ENCODE data around the gene FAT3.

FAT3 gene

GRCh38 chr11:92211576-92212167 is 12.9 kb upstream of the FAT3 start:
- no peak overlapping the region for H3K4me3 ChIP-seq (ENCODE audit: low read depth, low read length)

GRCh38 chr11:92212530-92212929 is 12.1 kb upstream of the FAT3 start:
- H3K4me1 ChIP-seq (ENCODE audit: control insufficient read depth, insufficient read depth, low read length, unreplicated experiment) = no peaks in the 10 kb centered on the region
- H3K27me3 ChIP-seq (ENCODE audit: insufficient read depth, low read length) = peaks cover 7% of the 10 kb centered on the region; the same call in 1 of the 2 replicates
- no peak overlapping the region for H2AFZ ChIP-seq (ENCODE audit: low read length, unreplicated experiment)

More at GRCh38 chr11:92211576-92212167, 12.9 kb upstream of the FAT3 start:
- no peaks in the 10 kb centered on the region for H3K36me3 ChIP-seq (ENCODE audit: insufficient read depth, low read length)
- H3K27ac ChIP-seq (ENCODE audit: low read depth, low read length) = no peak overlapping the region
- H3K79me2 ChIP-seq (ENCODE audit: control insufficient read depth, insufficient read depth, low read length, unreplicated experiment) = no peaks in the 10 kb centered on the region
- H3K4me1 ChIP-seq (ENCODE audit: control insufficient read depth, insufficient read depth, low read length, unreplicated experiment) = no peaks in the 10 kb centered on the region
- H2AFZ ChIP-seq (ENCODE audit: low read length, unreplicated experiment) = no peak overlapping the region
- H3K27me3 ChIP-seq (ENCODE audit: insufficient read depth, low read length) = peaks cover 7% of the 10 kb centered on the region; the same call in 1 of the 2 replicates

DNA sequence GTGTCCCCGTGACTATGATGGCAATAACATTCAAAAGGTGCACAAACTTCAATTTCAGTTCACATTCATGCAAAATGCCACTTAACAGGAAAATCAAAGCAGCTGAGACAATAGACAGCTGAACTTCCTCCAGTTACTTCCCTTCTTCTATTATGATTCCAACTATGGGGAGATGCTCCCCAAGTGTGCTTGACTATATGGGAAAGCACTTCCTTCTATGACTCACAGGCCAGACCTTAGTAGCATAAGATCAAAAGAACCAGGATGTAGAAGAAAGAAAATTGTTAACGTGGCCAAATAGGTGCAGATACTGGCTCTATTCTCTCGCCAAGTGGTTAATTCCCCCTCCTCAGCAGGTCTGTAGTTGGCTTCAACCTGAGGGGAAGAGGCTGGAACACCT is 7.8 kb upstream of the FAT3 start:
- Histone ChIP-seq H3K79me2 (ENCODE audit: control insufficient read depth, insufficient read depth, low read length, unreplicated experiment) (no peaks in the 10 kb centered on the region), H2AFZ (ENCODE audit: low read length, unreplicated experiment) (no peak overlapping the region), H3K27me3 (ENCODE audit: insufficient read depth, low read length) (peaks cover 15% of the 10 kb centered on the region), H3K27ac (ENCODE audit: low read depth, low read length) (no peak overlapping the region), H3K36me3 (ENCODE audit: insufficient read depth, low read length) (no peaks in the 10 kb centered on the region), H3K4me3 (ENCODE audit: low read depth, low read length) (no peak overlapping the region), H3K4me1 (ENCODE audit: control insufficient read depth, insufficient read depth, low read length, unreplicated experiment) (no peaks in the 10 kb centered on the region)

More at GRCh38 chr11:92212530-92212929, 12.1 kb upstream of the FAT3 start:
- Histone ChIP-seq H3K4me3 (ENCODE audit: low read depth, low read length) (no peak overlapping the region), H3K27ac (ENCODE audit: low read depth, low read length) (no peak overlapping the region), H3K79me2 (ENCODE audit: control insufficient read depth, insufficient read depth, low read length, unreplicated experiment) (no peaks in the 10 kb centered on the region), H3K36me3 (ENCODE audit: insufficient read depth, low read length) (no peaks in the 10 kb centered on the region)

DNA sequence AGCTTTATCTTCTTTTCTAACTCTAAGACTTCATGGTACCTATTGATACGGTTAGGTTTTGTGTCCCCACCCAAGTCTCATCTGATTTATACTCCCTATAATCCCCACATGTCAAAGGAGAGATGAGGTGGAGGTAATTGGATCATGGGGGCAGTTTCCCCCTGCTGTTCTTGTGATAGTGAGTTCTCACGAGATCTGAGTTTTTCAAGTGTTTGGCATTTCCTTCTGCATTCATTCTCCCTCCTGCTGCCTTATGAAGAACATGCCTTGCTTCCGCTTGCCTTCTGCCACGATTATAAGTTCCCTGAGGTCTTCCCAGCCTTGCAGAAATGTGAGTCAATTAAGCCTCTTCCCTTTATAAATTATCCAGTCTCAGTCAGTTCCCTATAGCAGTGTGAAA is 5.1 kb upstream of the FAT3 start:
- no peak overlapping the region for H2AFZ ChIP-seq (ENCODE audit: low read length, unreplicated experiment)
- H3K4me3 ChIP-seq (ENCODE audit: low read depth, low read length) = no peak overlapping the region
- H3K79me2 ChIP-seq (ENCODE audit: control insufficient read depth, insufficient read depth, low read length, unreplicated experiment) = no peaks in the 10 kb centered on the region
- H3K4me1 ChIP-seq (ENCODE audit: control insufficient read depth, insufficient read depth, low read length, unreplicated experiment) = no peaks in the 10 kb centered on the region
- H3K27ac ChIP-seq (ENCODE audit: low read depth, low read length) = no peak overlapping the region
- H3K36me3 ChIP-seq (ENCODE audit: insufficient read depth, low read length) = no peaks in the 10 kb centered on the region
- peaks cover 40% of the 10 kb centered on the region for H3K27me3 ChIP-seq (ENCODE audit: insufficient read depth, low read length)

DNA sequence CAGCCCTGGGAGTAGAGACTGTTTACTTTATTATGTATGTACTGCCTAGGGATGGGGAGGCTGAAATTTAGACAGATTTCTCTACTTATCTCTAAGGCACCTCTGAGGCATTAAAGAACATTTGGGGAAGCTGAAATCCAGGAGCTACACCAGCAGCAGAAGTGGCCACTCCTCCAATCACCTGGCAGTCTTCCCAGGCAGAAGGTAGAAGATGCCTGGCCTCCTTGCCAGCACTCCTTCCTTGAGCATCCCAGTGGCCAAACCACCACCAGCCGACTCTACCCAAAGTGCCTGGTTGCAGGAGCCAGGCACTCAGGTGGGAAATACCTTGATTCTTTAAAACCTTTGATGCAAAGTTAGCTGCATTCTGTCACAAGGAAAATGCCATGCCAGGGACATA is 1.9 kb upstream of the FAT3 start:
- Histone ChIP-seq H3K27ac (ENCODE audit: low read depth, low read length) (no peak overlapping the region), H3K4me3 (ENCODE audit: low read depth, low read length) (no peak overlapping the region), H3K36me3 (ENCODE audit: insufficient read depth, low read length) (no peaks in the 10 kb centered on the region), H3K4me1 (ENCODE audit: control insufficient read depth, insufficient read depth, low read length, unreplicated experiment) (peaks cover 2% of the 10 kb centered on the region), H3K79me2 (ENCODE audit: control insufficient read depth, insufficient read depth, low read length, unreplicated experiment) (no peaks in the 10 kb centered on the region), H2AFZ (ENCODE audit: low read length, unreplicated experiment) (no peak overlapping the region), H3K27me3 (ENCODE audit: insufficient read depth, low read length) (peaks cover 72% of the 10 kb centered on the region)

DNA sequence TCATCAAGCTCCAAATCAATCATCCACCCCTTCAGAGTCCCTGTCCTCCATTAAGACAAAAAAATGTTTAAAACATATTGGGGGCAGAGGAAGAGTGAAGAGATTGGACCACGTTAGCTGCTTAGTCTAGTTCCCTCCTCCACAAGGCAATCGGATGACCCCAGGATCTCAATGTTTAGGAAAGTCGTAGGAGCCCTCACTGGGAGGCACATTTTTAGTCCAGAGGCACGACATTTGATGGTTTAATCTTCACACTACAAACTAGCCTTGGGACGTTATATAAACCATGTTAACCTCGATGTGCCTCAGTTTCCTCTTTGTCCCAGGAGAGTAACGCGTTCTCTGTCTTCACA is 588 bp upstream of the FAT3 start:
- H3K4me3 ChIP-seq (ENCODE audit: low read depth, low read length) = peak overlapping the region; percentile 69
- H3K36me3 ChIP-seq (ENCODE audit: insufficient read depth, low read length) = no peaks in the 10 kb centered on the region
- H3K27ac ChIP-seq (ENCODE audit: low read depth, low read length) = no peak overlapping the region
- H3K27me3 ChIP-seq (ENCODE audit: insufficient read depth, low read length) = peaks cover 85% of the 10 kb centered on the region
- peaks cover 2% of the 10 kb centered on the region for H3K4me1 ChIP-seq (ENCODE audit: control insufficient read depth, insufficient read depth, low read length, unreplicated experiment)
- H2AFZ ChIP-seq (ENCODE audit: low read length, unreplicated experiment) = no peak overlapping the region
- no peaks in the 10 kb centered on the region for H3K79me2 ChIP-seq (ENCODE audit: control insufficient read depth, insufficient read depth, low read length, unreplicated experiment)

DNA sequence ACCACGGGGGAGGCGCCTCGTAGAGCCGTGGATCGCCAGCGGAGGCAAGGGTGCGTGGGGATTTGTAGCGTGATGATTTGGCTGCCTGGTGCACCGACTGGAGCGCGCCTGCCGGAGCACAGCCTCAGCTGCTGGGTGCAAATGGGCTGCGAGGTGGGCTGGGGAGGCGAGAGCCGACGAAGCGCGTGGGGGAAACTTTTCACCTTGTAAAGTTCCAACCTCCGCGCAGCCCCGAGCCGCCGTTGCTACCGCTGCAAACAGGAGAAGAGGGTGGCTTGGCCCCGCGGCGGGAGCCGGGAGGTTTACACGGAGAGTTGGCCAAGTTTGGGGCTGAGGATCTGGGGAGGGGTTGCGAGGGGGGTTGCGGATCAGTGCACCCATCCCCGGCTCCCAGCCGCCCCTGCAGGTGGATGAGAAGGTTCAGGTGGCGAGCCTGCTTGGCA is 528 bp downstream of the FAT3 start:
- H3K4me3 ChIP-seq (ENCODE audit: low read depth, low read length) = peak overlapping the region; percentile 69
- H2AFZ ChIP-seq (ENCODE audit: low read length, unreplicated experiment) = peak overlapping the region; percentile 50
- H3K36me3 ChIP-seq (ENCODE audit: insufficient read depth, low read length) = no peaks in the 10 kb centered on the region
- H3K4me1 ChIP-seq (ENCODE audit: control insufficient read depth, insufficient read depth, low read length, unreplicated experiment) = peaks cover 2% of the 10 kb centered on the region
- H3K27ac ChIP-seq (ENCODE audit: low read depth, low read length) = no peak overlapping the region
- peaks cover 81% of the 10 kb centered on the region for H3K27me3 ChIP-seq (ENCODE audit: insufficient read depth, low read length)
- no peaks in the 10 kb centered on the region for H3K79me2 ChIP-seq (ENCODE audit: control insufficient read depth, insufficient read depth, low read length, unreplicated experiment)

DNA sequence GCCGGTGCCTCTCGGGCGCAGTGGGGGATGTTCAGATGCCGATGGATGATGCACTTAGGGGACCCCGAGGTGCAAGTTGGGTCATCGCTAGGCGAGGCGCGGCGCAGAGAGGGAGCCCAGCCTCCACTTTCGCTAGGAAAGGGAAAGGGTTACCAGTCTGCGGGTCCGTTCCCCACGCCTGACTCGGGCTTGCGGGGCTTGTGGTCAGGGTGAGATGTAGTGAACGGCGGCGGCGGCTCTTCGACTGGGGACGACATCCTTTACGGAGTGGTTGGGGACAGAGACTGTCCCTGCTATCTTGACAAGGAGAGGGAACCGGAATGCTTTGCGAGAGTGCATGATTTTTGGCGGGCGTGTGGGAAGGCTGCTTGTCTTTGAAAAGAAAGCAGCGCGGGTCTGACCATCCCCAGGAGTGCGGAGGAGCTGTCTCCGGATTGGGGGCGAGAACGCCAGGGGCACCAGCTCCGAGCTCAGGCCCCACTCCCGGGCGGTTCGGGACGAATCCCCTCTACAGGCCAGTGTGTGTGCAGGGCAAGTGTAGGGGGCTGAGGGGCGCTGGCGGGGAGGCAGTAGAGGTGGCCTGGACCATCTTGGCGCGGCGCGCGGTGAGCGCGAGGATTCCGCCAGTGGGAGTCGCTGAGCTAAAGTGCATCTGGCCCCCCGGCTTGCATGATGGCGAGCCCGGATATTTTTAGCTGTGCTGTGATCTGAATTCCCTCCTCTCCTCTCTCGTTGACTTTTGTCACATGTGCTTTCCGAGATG is 1.1 kb downstream of the FAT3 start:
- peaks cover 2% of the 10 kb centered on the region for H3K4me1 ChIP-seq (ENCODE audit: control insufficient read depth, insufficient read depth, low read length, unreplicated experiment)
- H3K4me3 ChIP-seq (ENCODE audit: low read depth, low read length) = peak overlapping the region; percentile 69
- H3K79me2 ChIP-seq (ENCODE audit: control insufficient read depth, insufficient read depth, low read length, unreplicated experiment) = no peaks in the 10 kb centered on the region
- no peaks in the 10 kb centered on the region for H3K36me3 ChIP-seq (ENCODE audit: insufficient read depth, low read length)
- H3K27ac ChIP-seq (ENCODE audit: low read depth, low read length) = no peak overlapping the region
- no peak overlapping the region for H2AFZ ChIP-seq (ENCODE audit: low read length, unreplicated experiment)
- peaks cover 77% of the 10 kb centered on the region for H3K27me3 ChIP-seq (ENCODE audit: insufficient read depth, low read length)

GRCh38 chr11:92226331-92227229 is 2.0 kb downstream of the FAT3 start:
- H3K27me3 ChIP-seq (ENCODE audit: insufficient read depth, low read length) = peaks cover 73% of the 10 kb centered on the region
- H3K36me3 ChIP-seq (ENCODE audit: insufficient read depth, low read length) = no peaks in the 10 kb centered on the region
- H3K4me3 ChIP-seq (ENCODE audit: low read depth, low read length) = peak overlapping the region; percentile 69; the same call in 1 of the 2 replicates
- no peak overlapping the region for H2AFZ ChIP-seq (ENCODE audit: low read length, unreplicated experiment)
- no peak overlapping the region for H3K27ac ChIP-seq (ENCODE audit: low read depth, low read length)
- H3K4me1 ChIP-seq (ENCODE audit: control insufficient read depth, insufficient read depth, low read length, unreplicated experiment) = peaks cover 2% of the 10 kb centered on the region
- H3K79me2 ChIP-seq (ENCODE audit: control insufficient read depth, insufficient read depth, low read length, unreplicated experiment) = no peaks in the 10 kb centered on the region

GRCh38 chr11:92227230-92227814 is 2.7 kb downstream of the FAT3 start:
- Histone ChIP-seq H3K27ac (ENCODE audit: low read depth, low read length) (no peak overlapping the region), H3K4me3 (ENCODE audit: low read depth, low read length) (no peak overlapping the region), H3K27me3 (ENCODE audit: insufficient read depth, low read length) (peaks cover 70% of the 10 kb centered on the region), H3K4me1 (ENCODE audit: control insufficient read depth, insufficient read depth, low read length, unreplicated experiment) (peaks cover 2% of the 10 kb centered on the region), H2AFZ (ENCODE audit: low read length, unreplicated experiment) (no peak overlapping the region), H3K79me2 (ENCODE audit: control insufficient read depth, insufficient read depth, low read length, unreplicated experiment) (no peaks in the 10 kb centered on the region), H3K36me3 (ENCODE audit: insufficient read depth, low read length) (no peaks in the 10 kb centered on the region)

Data from ACC112 (cell line).